ENCODE measurements around the gene GAPVD1. TPM values are rescaled to one million over a fixed set of nuclear protein-coding genes. Genes with fewer than 3 reads are reported as not detected.
A peak's percentile ranks its signal among the peaks of the same experiment; 100 is the strongest.

The GAPVD1 gene
- total RNA-seq, 1 donor from 2014 or later, result 43.5 TPM

- Mint-ChIP-seq H3K4me1 (peaks cover 6% of the 10 kb centered on the region), H3K9me3 (no peaks in the 10 kb centered on the region), H3K27me3 (ENCODE audit: insufficient read depth, low read depth) (no peaks in the 10 kb centered on the region), H3K4me3 (no peak overlapping the region), H3K36me3 (peaks cover 27% of the 10 kb centered on the region), H3K27ac (no peak overlapping the region)
- no peaks in the 10 kb centered on the region for H3K9me3 ChIP-seq (ENCODE audit: low read depth)
- H3K27me3 ChIP-seq, result no peaks in the 10 kb centered on the region
- no peak overlapping the region for H3K4me2 ChIP-seq
- no peak overlapping the region for H2AFZ ChIP-seq (replicated peaks)
- H3K27ac ChIP-seq, result no peak overlapping the region
- no peaks in the 10 kb centered on the region for H3K79me2 ChIP-seq (ENCODE audit: low read depth)
- H3K9ac ChIP-seq, result no peak overlapping the region
- H3F3A ChIP-seq (ENCODE audit: low read depth), result peaks cover 17% of the 10 kb centered on the region
- H4K20me1 ChIP-seq (ENCODE audit: low read depth), result no peaks in the 10 kb centered on the region
- no peak overlapping the region for H3K4me3 ChIP-seq
- peaks cover 4% of the 10 kb centered on the region for H3K4me1 ChIP-seq
- TF ChIP-seq CTCF (IDR thresholded peaks at IDR 0.05) (peak; percentile 14), EZH2phosphoT487 (IDR thresholded peaks at IDR 0.05) (no peak)
- H3K36me3 ChIP-seq, result peaks cover 9% of the 10 kb centered on the region
- DNase-seq (ENCODE audit: low spot score), result peak; percentile 18
Measured at GRCh38 chr9:125337236-125337635, 75.6 kb downstream of the GAPVD1 start.

- Histone ChIP-seq H3K27me3 (no peaks in the 10 kb centered on the region), H3K4me3 (no peak overlapping the region), H2AFZ (replicated peaks) (no peak overlapping the region), H4K20me1 (ENCODE audit: low read depth) (no peaks in the 10 kb centered on the region), H3K27ac (no peak overlapping the region), H3K4me1 (peaks cover 20% of the 10 kb centered on the region), H3K9ac (no peak overlapping the region), H3K9me3 (ENCODE audit: low read depth) (no peaks in the 10 kb centered on the region), H3K4me2 (no peak overlapping the region), H3K79me2 (ENCODE audit: low read depth) (no peaks in the 10 kb centered on the region), H3K36me3 (no peaks in the 10 kb centered on the region), H3F3A (ENCODE audit: low read depth) (peaks cover 34% of the 10 kb centered on the region)
- Mint-ChIP-seq H3K4me3 (no peak overlapping the region), H3K9me3 (no peaks in the 10 kb centered on the region), H3K27ac (no peak overlapping the region), H3K4me1 (peaks cover 22% of the 10 kb centered on the region), H3K36me3 (peaks cover 22% of the 10 kb centered on the region), H3K27me3 (ENCODE audit: insufficient read depth, low read depth) (no peaks in the 10 kb centered on the region)
- no peak for DNase-seq (ENCODE audit: low spot score)
- TF ChIP-seq CTCF (IDR thresholded peaks at IDR 0.05), result no peak
- TF ChIP-seq EZH2phosphoT487 (IDR thresholded peaks at IDR 0.05), result no peak
- TF ChIP-seq EZH2 (IDR thresholded peaks at IDR 0.05), result no peak
Measured at GRCh38 chr9:125338929-125339328, 77.3 kb downstream of the GAPVD1 start.

- Histone ChIP-seq H3F3A (ENCODE audit: low read depth) (peaks cover 34% of the 10 kb centered on the region), H4K20me1 (ENCODE audit: low read depth) (no peaks in the 10 kb centered on the region), H3K27me3 (no peaks in the 10 kb centered on the region), H2AFZ (replicated peaks) (no peak overlapping the region), H3K27ac (peak overlapping the region; percentile 78), H3K4me1 (peaks cover 29% of the 10 kb centered on the region), H3K4me3 (no peak overlapping the region), H3K4me2 (no peak overlapping the region), H3K9me3 (ENCODE audit: low read depth) (no peaks in the 10 kb centered on the region), H3K79me2 (ENCODE audit: low read depth) (no peaks in the 10 kb centered on the region), H3K9ac (no peak overlapping the region), H3K36me3 (no peaks in the 10 kb centered on the region)
- H3K27ac Mint-ChIP-seq, result no peak overlapping the region
- no peak overlapping the region for H3K4me3 Mint-ChIP-seq
- DNase-seq (ENCODE audit: low spot score), result no peak
- H3K9me3 Mint-ChIP-seq, result no peaks in the 10 kb centered on the region
- no peaks in the 10 kb centered on the region for H3K27me3 Mint-ChIP-seq (ENCODE audit: insufficient read depth, low read depth)
- TF ChIP-seq EZH2phosphoT487 (IDR thresholded peaks at IDR 0.05), result no peak
- H3K4me1 Mint-ChIP-seq, result peaks cover 37% of the 10 kb centered on the region
- H3K36me3 Mint-ChIP-seq, result peaks cover 23% of the 10 kb centered on the region
Measured at GRCh38 chr9:125341566-125341965, 79.9 kb downstream of the GAPVD1 start.

GRCh38 chr9:125343518-125344275 is 82.1 kb downstream of the GAPVD1 start:
- H3K36me3 Mint-ChIP-seq, result peaks cover 30% of the 10 kb centered on the region
- Histone ChIP-seq H3K27me3 (no peaks in the 10 kb centered on the region), H3K9ac (no peak overlapping the region), H3K4me3 (no peak overlapping the region), H3K4me1 (peaks cover 29% of the 10 kb centered on the region), H4K20me1 (ENCODE audit: low read depth) (no peaks in the 10 kb centered on the region), H3K36me3 (no peaks in the 10 kb centered on the region), H3K27ac (peak overlapping the region; percentile 3), H3F3A (ENCODE audit: low read depth) (peaks cover 31% of the 10 kb centered on the region), H3K79me2 (ENCODE audit: low read depth) (no peaks in the 10 kb centered on the region), H2AFZ (replicated peaks) (no peak overlapping the region), H3K9me3 (ENCODE audit: low read depth) (no peaks in the 10 kb centered on the region), H3K4me2 (peak overlapping the region; percentile 55)
- no peak overlapping the region for H3K27ac Mint-ChIP-seq
- H3K4me3 Mint-ChIP-seq, result no peak overlapping the region
- H3K27me3 Mint-ChIP-seq (ENCODE audit: insufficient read depth, low read depth), result peaks cover 2% of the 10 kb centered on the region
- no peaks in the 10 kb centered on the region for H3K9me3 Mint-ChIP-seq
- peaks cover 39% of the 10 kb centered on the region for H3K4me1 Mint-ChIP-seq
- peak; percentile 89 for DNase-seq (ENCODE audit: low spot score)
- TF ChIP-seq EZH2 (IDR thresholded peaks at IDR 0.05), result no peak
- no peak for TF ChIP-seq CTCF (IDR thresholded peaks at IDR 0.05)
- TF ChIP-seq EZH2phosphoT487 (IDR thresholded peaks at IDR 0.05), result no peak
